ENCODE data around the gene ERCC6L2.

Gene ERCC6L2

GRCh38 chr9:95974389-95974788 lies 98.9 kb downstream of the ERCC6L2 start:
- ATAC-seq, result no peak
- TF ChIP-seq POU6F1 (CRISPR knock-in tag; IDR thresholded peaks at IDR 0.05; ENCODE audit: borderline replicate concordance, low read depth) (no peak), RARB (CRISPR knock-in tag; IDR thresholded peaks at IDR 0.05) (no peak), TOX (CRISPR knock-in tag; IDR thresholded peaks at IDR 0.05; ENCODE audit: borderline replicate concordance) (no peak), ZNF8 (CRISPR knock-in tag; IDR thresholded peaks at IDR 0.05) (no peak), CSRNP3 (CRISPR knock-in tag; IDR thresholded peaks at IDR 0.05) (no peak), BACH2 (CRISPR knock-in tag; IDR thresholded peaks at IDR 0.05; ENCODE audit: borderline replicate concordance) (no peak), ZFP30 (CRISPR knock-in tag; IDR thresholded peaks at IDR 0.05) (no peak), CSDC2 (CRISPR knock-in tag; IDR thresholded peaks at IDR 0.05) (no peak), ZNF565 (CRISPR knock-in tag; conservative IDR thresholded peaks at IDR 0.05; ENCODE audit: low read depth) (no peak)

- TF ChIP-seq ZC3H10 (CRISPR knock-in tag; IDR thresholded peaks at IDR 0.05), result no peak
- no peak for TF ChIP-seq ARNTL (CRISPR knock-in tag; IDR thresholded peaks at IDR 0.05; ENCODE audit: borderline replicate concordance, low read depth)
- TF ChIP-seq ZNF70 (CRISPR knock-in tag; IDR thresholded peaks at IDR 0.05), result no peak
- no peak for TF ChIP-seq ISL1 (CRISPR knock-in tag; IDR thresholded peaks at IDR 0.05)
- TF ChIP-seq BACH2 (CRISPR knock-in tag; IDR thresholded peaks at IDR 0.05; ENCODE audit: borderline replicate concordance), result no peak
- TF ChIP-seq ZFP3 (CRISPR knock-in tag; IDR thresholded peaks at IDR 0.05), result no peak
- no peak for TF ChIP-seq ZFP30 (CRISPR knock-in tag; IDR thresholded peaks at IDR 0.05)
- TF ChIP-seq RARB (CRISPR knock-in tag; IDR thresholded peaks at IDR 0.05), result no peak
- TF ChIP-seq CSRNP3 (CRISPR knock-in tag; IDR thresholded peaks at IDR 0.05), result no peak
- no peak for TF ChIP-seq CSDC2 (CRISPR knock-in tag; IDR thresholded peaks at IDR 0.05)
- no peak for TF ChIP-seq TSHZ2 (CRISPR knock-in tag; IDR thresholded peaks at IDR 0.05)
- TF ChIP-seq OSR1 (CRISPR knock-in tag; IDR thresholded peaks at IDR 0.05), result no peak
- TF ChIP-seq, protein P1, sequence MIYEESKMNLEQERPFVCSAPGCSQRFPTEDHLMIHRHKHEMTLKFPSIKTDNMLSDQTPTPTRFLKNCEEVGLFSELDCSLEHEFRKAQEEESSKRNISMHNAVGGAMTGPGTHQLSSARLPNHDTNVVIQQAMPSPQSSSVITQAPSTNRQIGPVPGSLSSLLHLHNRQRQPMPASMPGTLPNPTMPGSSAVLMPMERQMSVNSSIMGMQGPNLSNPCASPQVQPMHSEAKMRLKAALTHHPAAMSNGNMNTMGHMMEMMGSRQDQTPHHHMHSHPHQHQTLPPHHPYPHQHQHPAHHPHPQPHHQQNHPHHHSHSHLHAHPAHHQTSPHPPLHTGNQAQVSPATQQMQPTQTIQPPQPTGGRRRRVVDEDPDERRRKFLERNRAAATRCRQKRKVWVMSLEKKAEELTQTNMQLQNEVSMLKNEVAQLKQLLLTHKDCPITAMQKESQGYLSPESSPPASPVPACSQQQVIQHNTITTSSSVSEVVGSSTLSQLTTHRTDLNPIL (CRISPR knock-in tag; IDR thresholded peaks at IDR 0.05; ENCODE audit: low read depth), result no peak
- no peak for TF ChIP-seq GLIS3 (CRISPR knock-in tag; IDR thresholded peaks at IDR 0.05)
- TF ChIP-seq PPARA (CRISPR knock-in tag; IDR thresholded peaks at IDR 0.05; ENCODE audit: borderline replicate concordance), result no peak
- no peak for ATAC-seq
Observed at GRCh38 chr9:95977371-95977770, 101.9 kb downstream of the ERCC6L2 start.

DNA sequence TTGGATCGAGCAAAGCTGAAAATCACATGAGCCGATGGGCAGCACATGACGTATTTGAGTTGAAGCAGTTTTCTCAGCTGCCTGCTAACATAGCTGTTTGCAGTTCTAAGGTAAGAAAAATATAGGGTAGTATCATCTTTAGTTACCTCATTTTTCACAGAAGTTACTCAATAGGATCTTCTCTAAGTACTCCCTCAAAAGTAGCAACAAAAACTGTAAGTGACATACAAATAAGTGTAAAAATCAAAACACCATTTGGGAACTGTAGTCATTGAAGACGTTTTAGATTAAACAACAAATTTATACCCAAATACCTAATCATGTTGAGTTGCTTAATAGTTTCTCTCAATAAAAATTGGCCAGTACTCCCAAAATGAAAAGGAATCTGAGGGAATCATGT lies 102.6 kb downstream of the ERCC6L2 start:
- no peak for ATAC-seq
- TF ChIP-seq TOX (CRISPR knock-in tag; IDR thresholded peaks at IDR 0.05; ENCODE audit: borderline replicate concordance) (no peak), ESRRG (CRISPR knock-in tag; IDR thresholded peaks at IDR 0.05) (no peak), SNAI2 (CRISPR knock-in tag; IDR thresholded peaks at IDR 0.05) (no peak), BACH2 (CRISPR knock-in tag; IDR thresholded peaks at IDR 0.05; ENCODE audit: borderline replicate concordance) (no peak), OSR1 (CRISPR knock-in tag; IDR thresholded peaks at IDR 0.05) (no peak), ZNF8 (CRISPR knock-in tag; IDR thresholded peaks at IDR 0.05) (no peak)
